OCI-LY3 (cell line): ENCODE data around the gene PPIL1.

Experiments
- CTCF ChIP-seq: fragments of 200-600, 300-600 bp; sonication (generic); IDR thresholded peaks from 2 replicates; pipeline ENCODE4 v1.5.1; 2014; ENCODE audit warnings: antibody characterized with exemption, low read length, low read depth
- EZH2phosphoT487 ChIP-seq: fragments of 200-600 bp; shearing (Covaris generic); IDR thresholded peaks from 2 replicates; pipeline ENCODE4 v1.6.1; 2018; ENCODE audit warnings: antibody characterized with exemption, mixed run types, low read depth

GRCh38 chr6:36817847-36818246 is 56.8 kb downstream of the PPIL1 start:
- TF ChIP-seq CTCF = no peak
- no peak for TF ChIP-seq EZH2phosphoT487
